ENCODE data around the gene LHX4. TPM values are rescaled to one million over a fixed set of nuclear protein-coding genes. Genes with fewer than 3 reads are reported as not detected.

Gene LHX4
- total RNA-seq, 2 donors from 2014 or later = not detected

- peak; percentile 62 for DNase-seq
- peaks cover 2% of the 10 kb centered on the region for H3K4me1 ChIP-seq (ENCODE audit: control insufficient read depth, insufficient read depth, low read length)
- 13 to 15% methylated on average over 7 to 10 of the region's 10 CpGs for WGBS, 2 experiments (ENCODE audit: insufficient coverage in 1 of 2, insufficient read length in 1 of 2)
- Mint-ChIP-seq H3K4me3 (no peak overlapping the region), H3K27ac (no peak overlapping the region), H3K27me3 (ENCODE audit: insufficient read depth) (peaks cover 87% of the 10 kb centered on the region), H3K36me3 (ENCODE audit: low read depth) (no peaks in the 10 kb centered on the region), H3K4me1 (peaks cover 31% of the 10 kb centered on the region), H3K9me3 (no peaks in the 10 kb centered on the region)
- peaks cover 87% of the 10 kb centered on the region for H3K27me3 ChIP-seq (ENCODE audit: control insufficient read depth, insufficient read depth, low read length, poor library complexity, severe bottlenecking)
- no peaks in the 10 kb centered on the region for H3K36me3 ChIP-seq (ENCODE audit: control insufficient read depth, insufficient read depth, low read length)
- no peak overlapping the region for H3K9ac ChIP-seq (ENCODE audit: extremely low read depth, low read length, poor library complexity, severe bottlenecking)
- H3K9me3 ChIP-seq (ENCODE audit: control insufficient read depth, low read length) = no peaks in the 10 kb centered on the region
- no peak overlapping the region for H3K27ac ChIP-seq (ENCODE audit: low read depth, low read length)
- H3K4me3 ChIP-seq (ENCODE audit: low read length) = no peak overlapping the region
- TF ChIP-seq CTCF (conservative IDR thresholded peaks at IDR 0.05) = no peak
These were observed 9.4 kb downstream of the LHX4 start for GRCh38 chr1:180239145-180240096.

GRCh38 chr1:180241716-180242544 is 11.9 kb downstream of the LHX4 start:
- no peak overlapping the region for H3K9ac ChIP-seq (ENCODE audit: extremely low read depth, low read length, poor library complexity, severe bottlenecking)
- Mint-ChIP-seq H3K27me3 (ENCODE audit: insufficient read depth) (peaks cover 66% of the 10 kb centered on the region), H3K9me3 (no peaks in the 10 kb centered on the region), H3K27ac (no peak overlapping the region), H3K4me1 (peaks cover 17% of the 10 kb centered on the region), H3K36me3 (ENCODE audit: low read depth) (no peaks in the 10 kb centered on the region), H3K4me3 (no peak overlapping the region)
- no peaks in the 10 kb centered on the region for H3K9me3 ChIP-seq (ENCODE audit: control insufficient read depth, low read length)
- H3K27me3 ChIP-seq (ENCODE audit: control insufficient read depth, insufficient read depth, low read length, poor library complexity, severe bottlenecking) = peaks cover 62% of the 10 kb centered on the region
- no peaks in the 10 kb centered on the region for H3K4me1 ChIP-seq (ENCODE audit: control insufficient read depth, insufficient read depth, low read length)
- no peak for DNase-seq
- H3K36me3 ChIP-seq (ENCODE audit: control insufficient read depth, insufficient read depth, low read length) = no peaks in the 10 kb centered on the region
- no peak overlapping the region for H3K27ac ChIP-seq (ENCODE audit: low read depth, low read length)
- H3K4me3 ChIP-seq (ENCODE audit: low read length) = no peak overlapping the region
- 77 to 81% methylated on average over 6 to 8 of the region's 8 CpGs for WGBS, 2 experiments (ENCODE audit: insufficient coverage in 1 of 2, insufficient read length in 1 of 2)
- TF ChIP-seq CTCF (conservative IDR thresholded peaks at IDR 0.05) = no peak

GRCh38 chr1:180243517-180244221 is 13.6 kb downstream of the LHX4 start:
- no peaks in the 10 kb centered on the region for H3K36me3 ChIP-seq (ENCODE audit: control insufficient read depth, insufficient read depth, low read length)
- Mint-ChIP-seq H3K9me3 (no peaks in the 10 kb centered on the region), H3K4me1 (peaks cover 7% of the 10 kb centered on the region), H3K36me3 (ENCODE audit: low read depth) (no peaks in the 10 kb centered on the region), H3K27me3 (ENCODE audit: insufficient read depth) (peaks cover 60% of the 10 kb centered on the region), H3K27ac (no peak overlapping the region), H3K4me3 (no peak overlapping the region)
- TF ChIP-seq CTCF (conservative IDR thresholded peaks at IDR 0.05) = no peak
- H3K9me3 ChIP-seq (ENCODE audit: control insufficient read depth, low read length) = no peaks in the 10 kb centered on the region
- peaks cover 44% of the 10 kb centered on the region for H3K27me3 ChIP-seq (ENCODE audit: control insufficient read depth, insufficient read depth, low read length, poor library complexity, severe bottlenecking)
- H3K4me1 ChIP-seq (ENCODE audit: control insufficient read depth, insufficient read depth, low read length) = no peaks in the 10 kb centered on the region
- no peak overlapping the region for H3K9ac ChIP-seq (ENCODE audit: extremely low read depth, low read length, poor library complexity, severe bottlenecking)
- no peak overlapping the region for H3K4me3 ChIP-seq (ENCODE audit: low read length)
- WGBS, 2 experiments (ENCODE audit: insufficient coverage in 1 of 2, insufficient read length in 1 of 2) = 80 to 95% methylated on average over 2 to 11 of the region's 11 CpGs
- H3K27ac ChIP-seq (ENCODE audit: low read depth, low read length) = no peak overlapping the region
- no peak for DNase-seq
